Daoy (cell line): ENCODE measurements around the gene EPHB4. TPM values are rescaled to one million over a fixed set of nuclear protein-coding genes. Genes with fewer than 3 reads are reported as not detected.

ENCODE experiments used
- DNase-seq: peaks from one replicate; pipeline ENCODE4 v3.0.0-alpha.2; 2015; ENCODE audit warnings: low read depth
- total RNA-seq: library from RNA; depleted of rRNA; stranded (reverse); fragments of >200 nt; shearing (Covaris generic); gene quantifications from 2 replicates; pipeline ENCODE4 v1.2.3, GENCODE V29; 2014

Gene EPHB4
- total RNA-seq, 1 experiment from 2014 or later: 57.5 TPM

DNA sequence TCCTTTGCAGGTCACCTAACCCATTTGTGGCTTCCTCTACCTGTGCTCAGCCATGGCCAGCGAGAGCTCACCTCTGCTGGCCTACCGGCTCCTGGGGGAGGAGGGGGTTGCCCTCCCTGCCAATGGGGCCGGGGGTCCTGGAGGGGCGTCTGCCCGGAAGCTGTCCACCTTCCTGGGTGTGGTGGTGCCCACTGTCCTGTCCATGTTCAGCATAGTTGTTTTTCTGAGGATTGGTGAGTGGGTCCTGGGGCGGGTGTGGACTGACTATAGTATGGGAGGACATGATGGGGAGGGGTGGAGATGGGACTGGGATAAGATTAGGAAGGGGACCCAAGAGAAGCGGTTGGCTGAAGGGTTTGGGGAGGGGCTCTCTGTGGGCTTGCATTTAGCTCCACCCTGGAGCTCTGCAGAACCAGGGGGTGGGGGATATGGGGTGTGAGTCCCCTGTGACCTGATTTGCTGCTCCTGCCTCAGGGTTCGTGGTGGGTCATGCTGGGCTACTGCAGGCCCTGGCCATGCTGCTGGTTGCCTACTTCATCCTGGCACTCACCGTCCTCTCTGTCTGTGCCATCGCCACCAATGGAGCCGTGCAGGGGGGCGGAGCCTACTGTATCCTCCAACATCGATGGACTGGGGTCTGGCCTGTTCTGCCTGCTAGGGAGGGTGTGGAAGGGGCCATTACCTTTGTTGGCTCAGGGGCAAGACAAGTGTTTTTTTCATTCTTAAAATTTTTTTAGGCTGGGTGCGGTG, 27.0 kb upstream of the EPHB4 start:
- no peak for DNase-seq

DNA sequence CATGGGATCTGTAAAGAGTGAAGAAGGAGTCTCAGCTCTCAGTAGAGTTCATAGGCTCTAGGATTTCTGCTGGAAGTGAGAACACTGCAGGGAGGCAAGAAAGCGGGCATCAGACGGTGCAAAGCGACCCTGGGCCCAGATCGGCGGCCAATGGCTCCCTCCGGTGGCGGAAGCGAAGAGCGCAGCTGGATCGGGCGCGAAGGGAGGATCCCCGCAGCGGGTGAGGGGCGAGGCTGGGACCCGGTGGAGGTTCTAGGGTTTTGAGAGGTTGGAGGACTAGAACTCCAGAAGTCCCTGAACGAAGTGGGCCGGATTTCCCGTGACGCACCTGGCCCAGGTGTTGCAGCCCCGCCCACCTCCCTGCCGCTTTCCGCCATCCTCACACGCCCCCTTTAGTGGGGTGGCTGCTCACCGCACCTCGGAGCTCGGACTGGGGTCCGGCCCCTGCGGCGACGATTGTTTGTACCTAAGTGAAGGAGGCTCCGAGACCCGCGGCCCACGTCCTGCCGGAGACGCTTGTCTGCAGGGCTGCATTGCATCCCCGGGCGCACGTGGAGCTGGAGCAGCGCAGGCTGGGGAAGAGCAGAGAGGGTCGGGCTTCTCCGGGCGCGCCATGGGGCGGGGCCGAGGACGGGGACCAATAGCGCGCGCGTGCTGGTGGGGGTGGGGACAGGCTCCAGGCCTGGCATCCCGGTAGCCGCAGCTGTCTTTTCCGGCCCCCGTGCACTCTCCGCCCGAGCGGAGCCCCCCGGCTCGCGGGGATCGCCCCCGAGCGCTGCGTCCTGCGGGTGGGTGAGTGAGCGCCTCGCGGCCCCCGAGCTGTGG, 24.9 kb upstream of the EPHB4 start, which contains the start of gene SLC12A9:
Gene SLC12A9, plus strand, starts transcription at position 666 of the 825 bp plus-strand sequence. CDS start 1,485 bp downstream, outside the sequence.
- DNase-seq: peak; percentile 98

DNA sequence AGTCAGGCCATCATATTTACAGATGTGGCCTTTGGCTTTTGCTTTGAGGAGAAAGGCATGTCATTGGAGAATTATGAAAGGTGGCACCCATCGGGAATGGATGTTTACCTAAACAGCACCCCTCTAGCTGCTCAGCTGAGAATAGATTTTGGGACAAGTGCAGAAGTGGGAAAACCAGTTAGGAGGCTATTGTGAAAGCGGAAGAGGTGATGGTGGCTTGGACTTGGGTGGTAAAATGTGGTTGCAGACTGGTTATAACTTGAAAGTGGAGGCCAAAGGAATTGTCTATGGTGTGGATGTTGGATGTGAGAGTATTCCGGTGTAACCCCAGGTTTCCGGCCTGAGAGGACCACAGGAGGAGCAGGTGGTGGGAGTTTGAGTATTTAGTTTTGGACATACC, 20.0 kb upstream of the EPHB4 start:
- no peak for DNase-seq

DNA sequence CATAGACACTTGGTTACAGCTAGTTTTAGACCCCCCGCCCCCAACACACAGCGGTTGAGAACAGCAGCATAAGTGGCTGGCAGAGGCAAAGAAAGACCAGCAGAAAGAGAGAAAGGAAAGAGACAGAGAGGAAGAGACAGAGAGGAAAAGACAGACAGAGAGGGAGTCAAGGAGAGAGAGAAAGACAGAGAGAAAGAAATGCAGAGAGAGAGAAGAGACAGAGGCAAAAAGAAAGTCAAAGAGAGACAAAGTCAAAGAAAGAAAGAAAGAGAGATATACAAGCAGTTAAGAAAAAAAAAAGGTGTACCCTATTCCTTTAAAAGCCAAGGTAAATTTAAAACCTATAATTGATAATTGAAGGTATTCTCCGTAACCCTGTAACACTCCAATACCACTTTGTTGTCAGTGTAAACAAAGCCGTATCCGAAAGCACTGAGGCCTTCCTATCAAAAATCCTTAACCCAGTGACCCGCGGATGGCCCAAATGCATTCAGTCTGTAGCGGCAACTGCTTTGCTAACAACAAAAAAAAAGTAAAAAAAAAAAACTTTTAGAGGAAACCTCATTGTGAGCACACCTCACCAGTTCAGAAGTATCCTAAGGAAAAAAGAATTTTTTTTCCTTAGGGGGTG, 13.3 kb upstream of the EPHB4 start:
- DNase-seq: no peak

DNA sequence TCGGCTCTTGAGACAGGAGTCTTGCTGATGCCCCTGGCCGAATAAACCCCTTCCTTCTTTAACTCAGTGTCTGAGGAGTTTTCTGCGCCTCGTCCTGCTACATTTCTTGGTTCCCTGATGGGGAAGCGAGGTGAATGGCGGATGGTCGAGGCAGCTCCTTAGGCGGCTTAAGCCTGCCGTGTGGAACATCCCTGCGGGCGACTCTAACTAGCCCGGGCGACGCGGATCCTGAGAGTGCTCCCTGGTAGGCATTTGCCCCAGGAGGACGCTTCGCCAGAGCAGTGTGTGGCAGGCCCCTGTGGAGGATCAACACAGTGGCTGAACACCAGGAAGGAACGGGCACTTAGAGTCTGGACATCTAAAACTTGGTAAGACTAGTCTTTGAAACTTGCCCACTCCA, 12.0 kb upstream of the EPHB4 start:
- no peak for DNase-seq

DNA sequence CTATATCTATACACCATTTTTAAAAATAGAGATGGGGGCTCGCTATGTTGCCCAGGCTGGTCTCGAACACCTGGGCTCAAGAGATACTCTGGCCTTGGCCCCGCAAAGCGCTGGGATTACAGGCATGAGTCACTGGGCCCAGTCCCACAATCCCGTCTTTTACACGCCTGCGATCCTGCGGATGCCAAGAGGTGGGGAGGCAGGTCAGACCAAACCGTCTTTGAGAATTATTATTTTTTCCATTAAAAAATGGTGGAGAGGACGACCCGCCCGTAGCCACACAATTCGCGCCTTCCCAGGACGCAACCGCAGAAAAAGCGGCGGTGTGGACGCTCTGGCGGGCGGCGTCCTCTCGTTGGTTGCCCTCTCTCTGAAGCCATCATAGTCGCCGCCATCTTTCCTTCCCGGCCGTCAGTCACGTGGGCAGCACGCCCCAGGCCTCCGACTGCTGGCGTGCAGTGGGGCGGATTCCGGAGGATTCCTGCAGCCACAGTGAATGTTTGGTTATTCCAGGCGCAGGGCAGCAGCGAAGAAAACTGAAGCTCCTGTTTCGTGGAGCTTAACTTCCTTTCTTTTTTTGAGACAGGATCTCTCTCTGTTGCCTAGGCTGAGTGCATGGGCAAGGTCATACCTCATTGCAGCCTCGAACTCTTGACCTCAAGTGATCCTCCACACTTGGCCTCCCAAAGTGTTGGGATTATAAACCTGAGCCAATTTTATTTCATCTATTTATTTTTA, 9.9 kb upstream of the EPHB4 start:
- DNase-seq: peak; percentile 99

DNA sequence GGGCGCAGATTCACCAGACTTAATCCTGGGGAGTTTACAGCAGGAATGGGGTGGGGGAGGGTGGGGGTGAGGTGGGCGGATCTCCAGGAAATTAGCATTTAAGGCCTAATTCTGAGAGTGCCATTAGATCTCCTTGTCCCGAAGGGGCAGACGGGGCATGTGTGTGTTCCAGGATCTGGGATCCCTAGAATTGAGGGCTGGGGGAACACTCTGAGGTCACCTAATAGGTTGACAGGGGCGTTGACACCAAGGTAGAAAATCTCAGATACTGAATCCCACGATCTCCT, 9.4 kb upstream of the EPHB4 start:
- no peak for DNase-seq

DNA sequence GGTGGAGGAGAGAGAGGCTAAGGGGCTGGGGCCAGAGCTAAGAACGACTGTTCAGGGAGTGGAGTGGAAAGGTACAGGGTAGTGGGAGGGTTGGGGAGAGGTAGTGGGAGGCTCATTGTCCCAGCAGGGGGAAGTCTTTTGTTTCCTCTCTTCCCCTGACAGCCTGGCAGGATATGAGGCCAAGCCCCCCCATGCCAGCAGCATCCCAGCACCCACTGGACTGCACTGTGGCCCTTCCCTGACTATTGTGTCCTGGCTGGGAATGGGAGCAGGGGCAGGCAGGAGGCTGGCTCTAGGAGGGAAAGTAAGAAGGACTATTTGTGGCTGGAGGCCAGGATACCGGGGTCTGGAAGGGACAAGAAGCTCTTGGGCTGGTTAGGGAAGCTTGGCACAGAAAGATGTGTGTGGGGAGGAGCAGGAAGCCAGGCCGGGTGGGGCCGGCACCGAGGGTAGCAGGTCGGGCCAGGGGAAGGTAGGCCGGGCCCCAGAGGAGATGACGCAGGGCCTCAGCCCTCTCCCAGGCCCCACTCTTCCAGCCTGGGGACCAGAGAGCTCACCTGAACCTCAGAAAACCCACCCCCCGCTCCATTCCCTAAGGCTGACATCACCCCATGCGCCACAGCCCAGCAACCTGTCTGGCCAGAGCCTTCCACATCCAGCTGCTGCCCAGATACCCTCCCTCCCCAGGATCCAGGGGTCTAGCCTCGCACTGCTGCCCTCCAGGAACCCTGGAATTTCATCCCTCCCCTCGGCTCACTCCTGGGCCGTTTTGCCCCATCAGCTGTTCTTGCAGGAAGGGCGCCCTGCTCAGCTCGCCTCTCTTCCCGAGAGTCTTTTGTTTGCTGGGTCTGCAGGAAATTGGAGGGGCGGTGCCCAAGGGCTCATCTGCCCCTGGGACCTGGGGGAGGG, 8.8 kb upstream of the EPHB4 start:
- DNase-seq: peak; percentile 36

DNA sequence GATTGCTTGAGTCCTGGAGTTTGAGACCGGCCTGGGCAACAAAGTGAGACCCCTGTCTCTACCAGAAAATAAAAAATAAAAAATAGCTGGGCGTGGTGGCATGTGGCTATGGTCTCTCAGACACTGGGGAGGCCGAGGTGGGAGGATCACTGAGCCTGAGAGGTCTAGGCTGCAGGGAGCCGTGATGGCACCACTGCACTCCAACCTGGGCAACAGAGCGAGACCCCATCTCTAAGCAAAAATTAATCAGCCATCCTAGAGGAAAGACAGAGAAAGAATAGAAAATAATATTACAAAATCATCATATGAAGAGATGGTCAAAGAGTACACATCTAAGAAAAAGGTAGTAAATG, 4.9 kb upstream of the EPHB4 start:
- DNase-seq: no peak

DNA sequence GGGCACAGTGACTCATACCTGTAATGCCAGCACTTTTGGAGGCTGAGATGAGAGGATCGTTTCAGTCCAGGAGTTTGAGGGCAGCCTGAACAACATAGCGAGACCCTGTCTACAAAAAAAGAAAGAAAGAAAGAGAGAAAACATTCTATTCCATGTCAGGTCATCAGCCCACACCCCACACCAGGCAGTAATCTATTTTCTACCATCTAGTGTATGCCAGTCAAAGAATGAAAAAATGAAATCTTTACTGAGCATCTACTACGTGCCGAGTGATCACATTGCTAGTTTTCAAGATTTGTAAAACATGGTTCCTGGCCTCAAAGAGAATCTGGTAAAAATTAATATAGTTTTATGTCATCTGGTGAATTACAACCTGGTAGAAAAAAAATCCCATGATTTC, 3.1 kb upstream of the EPHB4 start:
- no peak for DNase-seq

DNA sequence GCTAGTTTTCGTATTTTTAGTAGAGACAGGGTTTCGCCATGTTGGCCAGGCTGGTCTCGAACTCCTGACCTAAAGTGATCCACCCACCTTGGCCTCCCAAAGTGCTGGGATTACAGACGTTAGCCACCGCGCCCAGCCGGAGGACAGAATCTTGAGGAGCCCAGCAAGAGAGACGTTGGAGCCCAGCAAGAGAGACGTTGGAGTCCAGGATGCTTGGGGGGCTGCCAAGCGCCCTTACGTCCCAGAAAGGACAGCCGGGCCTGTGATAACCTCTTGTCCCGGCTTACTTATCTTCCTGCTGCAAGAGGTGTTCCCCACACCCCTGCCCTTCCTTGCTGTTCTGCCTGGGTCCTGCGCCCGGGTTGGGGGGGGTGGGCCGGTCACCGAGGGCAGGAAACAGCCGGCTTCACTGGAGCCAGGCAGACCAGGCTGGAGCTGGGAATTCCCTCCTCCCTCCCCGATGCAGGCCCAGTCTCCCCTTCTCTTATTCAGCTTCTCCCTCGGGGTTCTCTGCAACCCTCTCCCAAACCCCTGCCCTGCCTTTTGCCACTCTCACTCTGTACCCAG, 1.9 kb upstream of the EPHB4 start:
- DNase-seq: no peak

DNA sequence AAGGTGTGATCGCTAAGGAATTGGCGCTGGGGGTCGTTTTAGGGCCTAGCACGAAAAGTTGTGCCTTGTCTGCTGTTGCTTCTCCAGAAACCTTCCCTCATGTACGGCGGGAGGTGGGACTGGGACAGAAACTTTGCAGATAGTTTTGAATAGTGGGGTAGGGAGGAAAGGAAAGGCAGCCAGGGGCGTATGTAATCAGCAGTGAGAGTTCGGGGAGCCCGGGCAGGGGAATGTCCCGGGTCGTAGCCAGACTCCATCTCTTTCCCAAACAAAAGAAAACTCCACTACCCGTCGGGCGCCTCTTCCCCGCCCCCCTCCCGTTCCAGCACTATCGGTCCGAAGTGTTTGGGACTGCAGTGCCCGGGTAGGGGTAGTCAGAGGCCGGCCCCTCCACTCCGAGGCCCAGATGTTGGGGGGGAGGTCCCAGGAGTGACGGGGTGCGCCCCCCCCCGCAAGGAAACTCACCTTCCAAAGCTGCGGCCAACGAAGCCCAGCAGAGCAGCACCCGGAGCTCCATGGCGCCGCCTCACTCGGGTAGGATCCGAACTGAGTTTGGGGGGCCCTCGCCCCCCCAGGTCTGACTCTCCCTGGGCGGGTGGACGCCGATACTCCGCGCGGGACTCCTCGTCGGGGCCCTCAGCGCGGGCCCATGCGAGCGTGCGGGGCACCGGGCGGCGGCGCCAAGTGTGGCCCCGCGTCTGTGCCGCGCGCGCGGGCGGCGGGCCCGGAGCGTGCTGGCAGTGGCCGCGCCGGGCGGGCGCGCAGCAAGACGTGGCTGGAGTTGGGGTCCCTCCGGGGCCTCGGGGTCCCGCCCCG, 601 bp downstream of the EPHB4 start:
- DNase-seq: peak; percentile 49

DNA sequence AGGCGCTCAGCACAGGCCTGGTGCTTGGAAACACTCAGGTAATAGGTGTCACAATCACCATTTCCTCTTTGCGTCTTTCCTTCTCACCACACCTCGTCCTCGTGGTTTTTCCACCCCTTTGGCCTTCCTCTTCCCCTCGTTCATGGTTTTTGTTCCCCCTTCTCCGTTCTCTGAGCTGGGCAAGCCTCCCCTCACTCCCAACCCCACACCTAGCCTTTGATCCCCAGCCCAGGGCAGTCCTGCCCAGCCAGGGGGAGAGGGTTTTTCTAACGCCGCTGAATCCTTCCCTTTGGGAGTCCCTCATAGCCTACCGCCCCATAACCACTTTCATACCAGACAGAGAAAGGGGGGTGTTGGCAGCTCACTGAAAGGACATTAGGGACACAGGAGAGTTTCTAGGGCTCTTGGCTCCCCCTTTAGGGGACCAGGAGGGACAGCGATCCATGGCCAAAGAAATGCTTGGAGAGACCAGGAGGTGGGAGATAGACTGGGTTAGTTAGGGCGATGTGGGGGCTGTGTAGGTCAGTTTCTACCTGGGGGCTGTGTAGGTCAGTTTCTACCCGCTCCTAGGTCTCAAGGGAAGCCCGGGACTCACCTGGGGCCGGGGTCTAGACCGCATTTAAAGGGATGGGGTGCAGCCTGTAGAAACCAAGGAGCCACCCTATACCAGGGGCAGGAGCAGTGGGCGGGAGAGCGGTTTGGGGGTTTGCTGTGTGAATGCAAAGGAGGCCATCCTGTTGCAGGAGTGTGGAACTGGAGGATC, 1.4 kb downstream of the EPHB4 start:
- DNase-seq: peak; percentile 71

DNA sequence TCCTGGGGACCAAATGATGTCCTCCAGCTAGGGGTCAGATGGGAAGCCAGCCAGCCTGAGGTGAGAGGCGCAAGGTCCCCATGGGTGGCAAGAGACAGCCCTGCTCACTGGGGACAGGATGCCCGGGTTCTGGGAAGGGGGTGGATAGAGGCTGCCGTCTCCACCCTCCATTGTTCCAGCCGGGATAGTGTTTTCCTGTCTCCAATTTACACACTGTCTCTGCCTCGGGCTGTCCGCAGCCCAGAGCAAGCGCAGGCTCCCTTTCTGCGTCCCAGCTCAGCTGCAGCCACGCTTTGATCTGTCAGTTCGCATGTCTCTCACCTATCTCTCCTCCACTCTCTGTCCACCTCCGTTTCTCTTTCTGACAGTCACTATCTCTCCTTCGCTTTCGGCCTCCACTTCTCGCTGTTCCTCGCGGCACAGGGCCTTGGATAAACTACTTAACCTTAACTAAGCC, 2.1 kb downstream of the EPHB4 start:
- DNase-seq: no peak

DNA sequence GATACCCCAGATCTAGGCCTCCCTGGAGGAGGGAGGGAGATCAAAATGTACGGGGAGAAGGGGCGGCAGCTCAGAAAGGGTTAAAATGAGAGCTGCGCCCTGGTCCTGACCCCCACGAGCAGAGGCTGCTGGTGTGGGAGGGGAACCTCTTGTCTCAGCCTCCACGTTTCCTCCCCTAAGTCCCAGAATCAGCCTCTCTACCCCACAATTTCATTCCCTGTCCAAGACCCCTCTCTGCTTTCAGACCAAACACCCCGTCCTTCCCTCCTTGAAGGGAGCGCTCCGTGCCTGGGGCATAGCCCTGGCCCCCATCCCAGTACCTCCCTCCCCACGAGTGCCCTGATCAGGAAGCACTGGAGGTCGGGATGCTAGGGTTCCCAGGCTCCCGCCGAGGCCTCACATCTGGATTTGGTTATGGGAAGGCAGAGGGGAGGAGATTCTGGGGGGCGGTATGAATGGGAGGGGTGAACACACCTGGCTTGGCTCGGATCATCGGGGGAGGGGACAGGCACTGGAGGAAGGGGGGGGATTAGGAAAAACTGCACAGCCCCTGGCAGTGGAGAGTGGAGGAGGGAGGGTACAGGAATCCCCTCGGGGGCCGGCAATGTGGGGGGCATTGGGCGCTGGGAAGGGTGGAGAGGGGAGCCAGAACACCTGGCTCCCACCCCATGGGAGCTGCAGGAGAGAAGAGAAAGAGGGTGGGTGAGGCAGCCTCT, 2.7 kb downstream of the EPHB4 start:
- DNase-seq: no peak

DNA sequence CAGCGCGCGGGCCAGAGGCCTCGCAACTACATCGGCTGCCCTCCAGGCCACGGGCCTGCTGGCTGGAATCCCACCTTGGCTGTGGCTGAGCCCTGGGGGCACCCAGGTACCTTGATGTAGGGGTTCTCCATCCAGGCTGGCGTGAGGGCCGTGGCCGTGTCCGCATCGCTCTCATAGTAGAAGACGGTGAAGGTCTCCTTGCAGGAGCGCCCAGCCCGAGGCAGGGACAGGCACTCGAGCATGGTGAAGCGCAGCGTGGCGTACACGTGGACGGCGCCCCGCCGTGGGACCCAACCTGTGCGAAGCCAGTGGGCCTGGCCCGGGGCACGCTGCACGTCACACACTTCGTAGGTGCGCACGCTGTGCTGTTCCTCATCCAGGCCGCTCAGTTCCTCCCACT, 3.8 kb downstream of the EPHB4 start:
- no peak for DNase-seq

DNA sequence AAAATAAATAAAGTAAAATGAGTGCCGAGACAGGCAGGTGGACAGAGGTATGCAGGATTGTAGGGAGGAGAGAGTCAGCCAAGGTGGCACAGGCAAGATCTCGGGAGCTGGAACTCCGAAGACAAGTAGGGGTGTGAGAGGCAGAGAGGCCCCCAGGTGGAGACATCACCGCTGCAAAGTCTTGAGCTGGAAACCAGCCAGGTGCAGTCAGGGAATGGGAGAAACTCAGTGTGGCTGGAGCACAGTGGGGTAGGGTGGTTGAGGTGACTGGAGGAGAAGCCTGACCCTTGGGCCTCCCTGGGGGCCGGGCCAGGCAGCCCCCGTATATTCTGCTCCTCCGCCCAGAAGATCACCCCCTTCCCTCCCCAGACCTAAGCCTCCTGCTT, 4.2 kb downstream of the EPHB4 start:
- DNase-seq: no peak
